ENCODE data around the gene CA14. TPM values are rescaled to one million over a fixed set of nuclear protein-coding genes. Genes with fewer than 3 reads are reported as not detected.
"Not testable (repeated sequence)": the region's sequence is repeated elsewhere in the genome, so short reads cannot be mapped to it uniquely, and the experiment has no call there.

Gene CA14
- total RNA-seq, 2 donors from 2014 or later, result not detected

DNA sequence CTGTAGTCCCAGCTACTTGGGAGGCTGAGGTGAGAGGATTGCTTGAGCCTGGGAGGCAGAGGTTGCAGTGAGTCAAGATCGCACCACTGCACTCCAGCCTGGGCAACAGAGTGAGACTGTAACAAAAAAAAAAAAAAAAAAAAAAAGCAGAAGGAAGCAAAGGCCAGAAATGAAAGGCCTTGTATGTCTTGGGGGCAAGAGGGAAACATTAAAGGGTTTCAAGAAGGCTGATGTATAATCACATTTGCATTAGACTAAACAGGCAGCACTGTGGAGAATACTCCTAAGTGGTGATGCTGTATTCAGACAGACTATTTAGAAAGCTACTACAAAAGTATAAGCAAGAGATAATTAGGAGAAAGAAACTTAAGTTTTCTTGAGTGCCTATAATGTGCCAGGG lies 32.0 kb upstream of the CA14 start:
- Histone ChIP-seq H3K4me1 (no peaks in the 10 kb centered on the region), H3K36me3 (replicated peaks in 1 of 2; ENCODE audit: insufficient read depth in 1 of 2, low read depth in 2 of 2) (peaks cover 0 to 4% of the 10 kb centered on the region in 2 donors), H3K4me3 (no peak overlapping the region), H3K27me3 (no peaks in the 10 kb centered on the region), H3K9me3 (no peaks in the 10 kb centered on the region), H3K27ac (no peak overlapping the region)
- TF ChIP-seq POLR2A (IDR thresholded peaks at IDR 0.05) (no peak), CTCF (IDR thresholded peaks at IDR 0.05) (no peak)
- WGBS, 2 donors, result 100% methylated on average over 1 of the region's 1 CpG
- ATAC-seq (no peak), DNase-seq (no peak)
- intact Hi-C loops (cut with DNase I), result no loop called here

GRCh38 chr1:150226486-150226885 lies 31.1 kb upstream of the CA14 start:
- H3K4me1 ChIP-seq, result no peaks in the 10 kb centered on the region
- no peak overlapping the region for H3K4me3 ChIP-seq
- H3K27ac ChIP-seq, result no peak overlapping the region
- TF ChIP-seq POLR2A (IDR thresholded peaks at IDR 0.05) (no peak), CTCF (IDR thresholded peaks at IDR 0.05) (no peak)
- intact Hi-C loops (cut with DNase I), result no loop called here
- 75 to 94% methylated on average over 2 of the region's 2 CpGs for WGBS, 2 donors
- H3K9me3 ChIP-seq, result no peaks in the 10 kb centered on the region
- ATAC-seq (no peak), DNase-seq (no peak)
- peaks cover 0 to 4% of the 10 kb centered on the region in 2 donors for H3K36me3 ChIP-seq (replicated peaks in 1 of 2; ENCODE audit: insufficient read depth in 1 of 2, low read depth in 2 of 2)
- no peaks in the 10 kb centered on the region for H3K27me3 ChIP-seq

DNA sequence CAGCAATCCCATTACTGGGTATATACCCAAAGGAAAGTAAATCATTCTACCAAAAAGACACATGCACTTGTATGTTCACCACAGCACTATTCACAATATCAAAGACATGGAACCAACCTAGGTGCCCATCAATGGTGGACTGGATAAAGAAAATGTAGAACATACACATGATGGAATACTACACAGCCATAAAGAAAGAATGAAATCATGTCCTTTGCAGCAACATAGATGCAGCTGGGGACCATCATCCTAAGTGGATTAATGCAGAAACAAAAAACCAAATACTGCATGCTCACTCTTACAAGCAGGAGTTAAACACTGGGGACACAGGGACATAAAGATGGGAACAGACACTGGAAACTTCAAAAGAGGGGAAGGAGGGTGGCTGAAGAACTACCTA lies 30.3 kb upstream of the CA14 start:
- Histone ChIP-seq H3K9me3 (no peaks in the 10 kb centered on the region), H3K27me3 (no peaks in the 10 kb centered on the region), H3K4me3 (no peak overlapping the region), H3K36me3 (replicated peaks in 1 of 2; ENCODE audit: insufficient read depth in 1 of 2, low read depth in 2 of 2) (peaks cover 0 to 4% of the 10 kb centered on the region in 2 donors), H3K4me1 (no peaks in the 10 kb centered on the region), H3K27ac (no peak overlapping the region)
- no peak for ATAC-seq
- intact Hi-C loops (cut with DNase I), result no loop called here
- DNase-seq, result no peak
- TF ChIP-seq CTCF (IDR thresholded peaks at IDR 0.05) (no peak), POLR2A (IDR thresholded peaks at IDR 0.05) (no peak)

GRCh38 chr1:150228246-150228645 lies 29.3 kb upstream of the CA14 start:
- H3K27me3 ChIP-seq; H3K4me1 ChIP-seq; H3K9me3 ChIP-seq; H3K4me3 ChIP-seq; H3K27ac ChIP-seq; ATAC-seq; H3K36me3 ChIP-seq (replicated peaks in 1 of 2; ENCODE audit: insufficient read depth in 1 of 2, low read depth in 2 of 2); intact Hi-C loops (cut with DNase I); DNase-seq: not testable (repeated sequence)
- WGBS, 2 donors, result 95 to 98% methylated on average over 10 of the region's 10 CpGs

DNA sequence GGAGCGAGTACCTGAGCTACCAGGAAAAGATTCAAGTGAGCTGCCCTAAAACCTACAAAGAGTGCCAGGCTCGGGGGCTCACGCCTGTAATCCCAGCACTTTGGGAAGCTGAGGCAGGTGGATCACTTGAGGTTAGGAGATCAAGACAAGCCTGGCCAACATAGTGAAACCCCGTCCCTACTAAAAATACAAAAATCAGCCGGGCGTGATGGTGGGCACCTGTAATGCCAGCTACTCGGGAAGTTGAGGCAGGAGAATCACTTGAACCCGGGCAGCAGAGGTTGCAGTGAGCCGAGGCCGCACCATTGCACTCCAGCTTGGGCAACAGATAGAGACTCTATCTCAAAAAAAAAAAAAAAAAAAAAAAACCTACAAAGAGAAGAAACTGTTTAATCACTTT lies 24.7 kb upstream of the CA14 start:
- WGBS, 2 donors, result 90 to 93% methylated on average over 10 of the region's 10 CpGs
- ATAC-seq; H3K36me3 ChIP-seq (replicated peaks in 1 of 2; ENCODE audit: insufficient read depth in 1 of 2, low read depth in 2 of 2); H3K4me3 ChIP-seq; H3K27me3 ChIP-seq; intact Hi-C loops (cut with DNase I); DNase-seq; H3K9me3 ChIP-seq: not testable (repeated sequence)
- H3K4me1 ChIP-seq, result peaks cover 25% of the 10 kb centered on the region
- H3K27ac ChIP-seq, result peak overlapping the region in 3 of 4 donors; percentile 80 to 94 (median 87)

Measured in body of pancreas (tissue), 4 donors.